ENCODE measurements around the gene RNPS1.

Gene RNPS1

DNA sequence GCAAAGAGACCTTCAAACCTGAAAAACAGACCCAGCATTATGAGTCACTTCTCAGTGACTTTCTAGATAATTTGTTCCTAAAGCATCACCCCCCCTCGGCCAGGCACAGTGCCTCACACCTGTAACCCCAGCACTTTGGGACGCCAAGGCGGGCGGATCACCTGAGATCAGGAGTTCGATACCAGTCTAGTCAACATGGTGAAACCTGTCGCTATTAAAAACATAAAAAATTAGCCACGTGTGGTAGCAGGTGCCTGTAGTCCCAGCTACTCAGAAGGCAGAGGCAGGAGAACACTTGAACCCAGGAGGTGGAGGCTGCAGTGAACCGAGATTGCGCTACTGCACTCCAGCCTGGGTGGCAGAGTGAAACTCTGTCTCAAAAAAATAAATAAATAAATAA is 24.3 kb upstream of the RNPS1 start:
- no peaks in the 10 kb centered on the region for H3K9me2 ChIP-seq (replicated peaks; ENCODE audit: insufficient read depth, low read length)
- no peak for DNase-seq
- no peak for TF ChIP-seq EZH2 (optimal IDR thresholded peaks at IDR 0.05; ENCODE audit: low read depth, low read length)
- TF ChIP-seq, protein P1, sequence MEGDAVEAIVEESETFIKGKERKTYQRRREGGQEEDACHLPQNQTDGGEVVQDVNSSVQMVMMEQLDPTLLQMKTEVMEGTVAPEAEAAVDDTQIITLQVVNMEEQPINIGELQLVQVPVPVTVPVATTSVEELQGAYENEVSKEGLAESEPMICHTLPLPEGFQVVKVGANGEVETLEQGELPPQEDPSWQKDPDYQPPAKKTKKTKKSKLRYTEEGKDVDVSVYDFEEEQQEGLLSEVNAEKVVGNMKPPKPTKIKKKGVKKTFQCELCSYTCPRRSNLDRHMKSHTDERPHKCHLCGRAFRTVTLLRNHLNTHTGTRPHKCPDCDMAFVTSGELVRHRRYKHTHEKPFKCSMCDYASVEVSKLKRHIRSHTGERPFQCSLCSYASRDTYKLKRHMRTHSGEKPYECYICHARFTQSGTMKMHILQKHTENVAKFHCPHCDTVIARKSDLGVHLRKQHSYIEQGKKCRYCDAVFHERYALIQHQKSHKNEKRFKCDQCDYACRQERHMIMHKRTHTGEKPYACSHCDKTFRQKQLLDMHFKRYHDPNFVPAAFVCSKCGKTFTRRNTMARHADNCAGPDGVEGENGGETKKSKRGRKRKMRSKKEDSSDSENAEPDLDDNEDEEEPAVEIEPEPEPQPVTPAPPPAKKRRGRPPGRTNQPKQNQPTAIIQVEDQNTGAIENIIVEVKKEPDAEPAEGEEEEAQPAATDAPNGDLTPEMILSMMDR (IDR thresholded peaks at IDR 0.05; ENCODE audit: low read length), result no peak
- TF ChIP-seq EZH2phosphoT487 (IDR thresholded peaks at IDR 0.05; ENCODE audit: low read length), result no peak
- H4K20me1 ChIP-seq (ENCODE audit: insufficient read depth, low read length), result no peaks in the 10 kb centered on the region
- no peaks in the 10 kb centered on the region for H3K36me3 ChIP-seq (replicated peaks; ENCODE audit: insufficient read depth, low read length)
- H2AFZ ChIP-seq (ENCODE audit: low read length), result no peak overlapping the region
- no peaks in the 10 kb centered on the region for H3F3A ChIP-seq (ENCODE audit: insufficient read depth, low read length)
- H3K4me1 ChIP-seq (ENCODE audit: low read length), result no peaks in the 10 kb centered on the region
- H3K9ac ChIP-seq (ENCODE audit: low read length), result no peak overlapping the region
- H3K4me3 ChIP-seq (ENCODE audit: low read length), result no peak overlapping the region
- H3K4me2 ChIP-seq (ENCODE audit: low read depth, low read length), result no peak overlapping the region
- H3K27ac ChIP-seq (ENCODE audit: low read length), result no peak overlapping the region
- no peaks in the 10 kb centered on the region for H3K79me2 ChIP-seq (ENCODE audit: low read length)
- H3K9me3 ChIP-seq (replicated peaks; ENCODE audit: insufficient read depth, low read length), result no peaks in the 10 kb centered on the region
- peaks cover 58% of the 10 kb centered on the region for H3K27me3 ChIP-seq (replicated peaks; ENCODE audit: insufficient read depth, low read length)

DNA sequence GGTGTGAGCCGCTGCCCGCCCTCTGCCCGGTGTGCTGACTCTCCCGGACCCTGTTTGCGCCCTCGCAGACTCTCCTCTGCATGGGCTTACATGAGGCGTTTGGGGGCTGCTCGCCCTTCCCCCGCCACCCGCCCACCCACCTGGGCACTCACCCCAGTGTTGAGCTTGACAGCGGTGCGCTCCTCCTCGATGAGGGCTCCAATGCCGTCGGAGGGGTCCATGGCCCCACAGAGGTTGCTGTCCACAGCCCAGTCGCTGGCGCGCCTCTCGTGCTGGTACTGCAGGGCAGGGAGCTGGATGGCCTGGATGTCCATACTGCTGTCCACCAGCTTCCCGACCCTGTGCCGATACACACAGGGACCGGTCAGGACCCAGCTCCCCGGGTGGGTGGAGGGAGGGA is 21.4 kb upstream of the RNPS1 start:
- H4K20me1 ChIP-seq (ENCODE audit: insufficient read depth, low read length), result no peaks in the 10 kb centered on the region
- H3K4me2 ChIP-seq (ENCODE audit: low read depth, low read length), result no peak overlapping the region
- no peak overlapping the region for H3K27ac ChIP-seq (ENCODE audit: low read length)
- no peaks in the 10 kb centered on the region for H3K4me1 ChIP-seq (ENCODE audit: low read length)
- peaks cover 71% of the 10 kb centered on the region for H3K27me3 ChIP-seq (replicated peaks; ENCODE audit: insufficient read depth, low read length)
- H3K79me2 ChIP-seq (ENCODE audit: low read length), result no peaks in the 10 kb centered on the region
- no peaks in the 10 kb centered on the region for H3K9me2 ChIP-seq (replicated peaks; ENCODE audit: insufficient read depth, low read length)
- H2AFZ ChIP-seq (ENCODE audit: low read length), result no peak overlapping the region
- no peak for TF ChIP-seq EZH2 (optimal IDR thresholded peaks at IDR 0.05; ENCODE audit: low read depth, low read length)
- H3K4me3 ChIP-seq (ENCODE audit: low read length), result no peak overlapping the region
- no peak for DNase-seq
- no peaks in the 10 kb centered on the region for H3K9me3 ChIP-seq (replicated peaks; ENCODE audit: insufficient read depth, low read length)
- H3F3A ChIP-seq (ENCODE audit: insufficient read depth, low read length), result no peaks in the 10 kb centered on the region
- H3K9ac ChIP-seq (ENCODE audit: low read length), result no peak overlapping the region
- H3K36me3 ChIP-seq (replicated peaks; ENCODE audit: insufficient read depth, low read length), result no peaks in the 10 kb centered on the region

DNA sequence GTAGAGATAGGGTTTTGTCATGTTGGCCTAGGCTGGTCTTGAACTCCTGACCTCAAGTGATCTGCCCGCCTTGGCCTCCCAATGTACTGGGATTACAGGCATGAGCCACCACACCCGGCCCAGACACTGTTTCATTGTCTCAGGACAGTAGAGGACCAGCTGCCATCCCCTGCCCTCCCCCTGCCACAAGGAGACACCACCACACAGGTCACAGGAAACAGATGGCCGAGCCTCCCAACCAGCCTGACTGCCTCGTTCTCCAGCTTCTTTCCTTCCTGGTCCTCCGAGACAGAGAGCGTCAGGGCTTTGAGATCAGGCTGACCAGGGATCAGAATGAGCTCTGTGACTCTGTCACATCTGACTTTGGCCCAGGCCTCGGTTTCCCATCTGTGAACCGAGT is 20.8 kb upstream of the RNPS1 start:
- no peaks in the 10 kb centered on the region for H3K9me3 ChIP-seq (replicated peaks; ENCODE audit: insufficient read depth, low read length)
- no peaks in the 10 kb centered on the region for H3K36me3 ChIP-seq (replicated peaks; ENCODE audit: insufficient read depth, low read length)
- H3K4me3 ChIP-seq (ENCODE audit: low read length), result no peak overlapping the region
- TF ChIP-seq EZH2phosphoT487 (IDR thresholded peaks at IDR 0.05; ENCODE audit: low read length) (no peak), EZH2 (optimal IDR thresholded peaks at IDR 0.05; ENCODE audit: low read depth, low read length) (no peak)
- TF ChIP-seq, protein P1 (IDR thresholded peaks at IDR 0.05; ENCODE audit: low read length), result no peak
- H3K9ac ChIP-seq (ENCODE audit: low read length), result no peak overlapping the region
- no peak for DNase-seq
- H3K9me2 ChIP-seq (replicated peaks; ENCODE audit: insufficient read depth, low read length), result no peaks in the 10 kb centered on the region
- H3F3A ChIP-seq (ENCODE audit: insufficient read depth, low read length), result no peaks in the 10 kb centered on the region
- H3K27me3 ChIP-seq (replicated peaks; ENCODE audit: insufficient read depth, low read length), result peaks cover 71% of the 10 kb centered on the region
- H3K4me2 ChIP-seq (ENCODE audit: low read depth, low read length), result no peak overlapping the region
- H4K20me1 ChIP-seq (ENCODE audit: insufficient read depth, low read length), result no peaks in the 10 kb centered on the region
- no peak overlapping the region for H3K27ac ChIP-seq (ENCODE audit: low read length)
- H3K79me2 ChIP-seq (ENCODE audit: low read length), result no peaks in the 10 kb centered on the region
- H3K4me1 ChIP-seq (ENCODE audit: low read length), result no peaks in the 10 kb centered on the region
- H2AFZ ChIP-seq (ENCODE audit: low read length), result no peak overlapping the region

DNA sequence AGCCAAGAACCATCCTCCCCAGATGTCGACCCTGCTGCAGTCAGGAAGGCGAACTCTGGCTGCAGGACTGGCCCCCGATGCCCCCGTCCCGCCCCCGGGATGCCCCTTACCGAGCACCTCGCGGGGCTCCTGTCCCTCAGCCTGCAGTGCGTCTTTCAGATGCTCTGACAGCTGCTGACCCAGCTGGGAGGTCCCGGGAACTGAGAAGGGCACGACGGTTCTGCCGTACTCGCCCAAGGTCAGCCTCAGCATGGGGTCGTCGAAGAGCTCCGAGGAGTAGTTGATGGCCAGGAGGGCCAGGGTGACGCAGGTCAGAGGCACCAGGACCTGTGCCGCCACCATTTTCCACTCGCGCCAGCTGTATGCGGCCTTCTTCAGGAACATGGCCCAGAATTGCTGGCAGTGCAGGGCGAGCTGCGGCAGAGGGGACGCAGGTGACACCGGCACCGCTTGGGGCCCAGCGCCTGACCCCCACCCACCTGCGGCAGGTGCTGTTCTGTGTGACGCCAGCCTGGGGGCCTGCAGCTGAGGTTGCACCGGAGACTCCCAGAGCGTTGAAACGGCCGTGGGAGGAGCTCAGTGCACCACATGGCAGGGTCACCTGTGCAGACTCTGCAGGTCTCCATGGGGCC is 20.1 kb upstream of the RNPS1 start:
- H3K4me3 ChIP-seq (ENCODE audit: low read length), result no peak overlapping the region
- H3F3A ChIP-seq (ENCODE audit: insufficient read depth, low read length), result no peaks in the 10 kb centered on the region
- no peak overlapping the region for H3K4me2 ChIP-seq (ENCODE audit: low read depth, low read length)
- no peaks in the 10 kb centered on the region for H3K9me3 ChIP-seq (replicated peaks; ENCODE audit: insufficient read depth, low read length)
- H3K9ac ChIP-seq (ENCODE audit: low read length), result no peak overlapping the region
- no peaks in the 10 kb centered on the region for H3K79me2 ChIP-seq (ENCODE audit: low read length)
- TF ChIP-seq EZH2phosphoT487 (IDR thresholded peaks at IDR 0.05; ENCODE audit: low read length) (no peak), EZH2 (optimal IDR thresholded peaks at IDR 0.05; ENCODE audit: low read depth, low read length) (no peak)
- TF ChIP-seq, protein P1 (IDR thresholded peaks at IDR 0.05; ENCODE audit: low read length), result no peak
- no peaks in the 10 kb centered on the region for H4K20me1 ChIP-seq (ENCODE audit: insufficient read depth, low read length)
- no peak overlapping the region for H3K27ac ChIP-seq (ENCODE audit: low read length)
- no peak for DNase-seq
- H3K9me2 ChIP-seq (replicated peaks; ENCODE audit: insufficient read depth, low read length), result no peaks in the 10 kb centered on the region
- no peaks in the 10 kb centered on the region for H3K36me3 ChIP-seq (replicated peaks; ENCODE audit: insufficient read depth, low read length)
- H2AFZ ChIP-seq (ENCODE audit: low read length), result no peak overlapping the region
- H3K27me3 ChIP-seq (replicated peaks; ENCODE audit: insufficient read depth, low read length), result peaks cover 76% of the 10 kb centered on the region
- no peaks in the 10 kb centered on the region for H3K4me1 ChIP-seq (ENCODE audit: low read length)

All from MM.1S (cell line).